Measurements from ENCODE around the gene SLC35B2.

- no peak for TF ChIP-seq CTCF (conservative IDR thresholded peaks at IDR 0.05)
- no peak for TF ChIP-seq ZFX (IDR thresholded peaks at IDR 0.05)
Observed at GRCh38 chr6:44262467-44263353, 5.4 kb upstream of the SLC35B2 start.
